HL-60 (cell line): Measurements from ENCODE around the gene KATNB1.

ENCODE experiments used
- CTCF ChIP-seq: IDR thresholded peaks from one replicate; pipeline ENCODE4 v1.5.1; 2011; ENCODE audit warnings: low read length, control low read depth, inconsistent platforms; ENCODE audit not compliant: insufficient read depth
- GABPA ChIP-seq: IDR thresholded peaks from 2 replicates; pipeline ENCODE4 v1.6.1; 2012; ENCODE audit warnings: low read depth

- TF ChIP-seq CTCF, result no peak
- no peak for TF ChIP-seq GABPA
These were observed 45.8 kb downstream of the KATNB1 start for GRCh38 chr16:57781349-57781740.
